Measurements from ENCODE around the gene TMEM18. TPM values are rescaled to one million over a fixed set of nuclear protein-coding genes. Genes with fewer than 3 reads are reported as not detected.

The TMEM18 gene
- total and polyA plus RNA-seq, 2 donors (not counting 1 experiment from before 2014, with no cell fraction given), result 15.2 to 39.7 TPM

GRCh38 chr2:618005-618404, 59.2 kb downstream of the TMEM18 start:
- Histone ChIP-seq H3K4me3 (replicated peaks in 1 of 4; ENCODE audit: control extremely low read depth in 1 of 4, insufficient read depth in 1 of 4, low read depth in 3 of 4, low read length in 4 of 4) (no peak overlapping the region), H4K20me1 (ENCODE audit: control insufficient read depth, extremely low read depth, insufficient read depth, low read length) (no peaks in the 10 kb centered on the region), H2AFZ (ENCODE audit: low read length) (no peak overlapping the region), H3K27ac (ENCODE audit: insufficient read depth, low read length) (no peak overlapping the region), H3K27me3 (ENCODE audit: control insufficient read depth, insufficient read depth, low read length) (no peaks in the 10 kb centered on the region), H3K4me1 (ENCODE audit: control insufficient read depth, extremely low read depth, insufficient read depth, low read length) (no peaks in the 10 kb centered on the region), H3K9ac (ENCODE audit: insufficient read depth, low read length) (no peak overlapping the region), H3K36me3 (ENCODE audit: control insufficient read depth, insufficient read depth, low read length) (no peaks in the 10 kb centered on the region), H3K9me3 (ENCODE audit: control insufficient read depth, insufficient read depth, low read depth, low read length) (no peaks in the 10 kb centered on the region), H3K79me2 (ENCODE audit: control insufficient read depth, insufficient read depth, low read length) (no peaks in the 10 kb centered on the region), H3K4me2 (ENCODE audit: extremely low read depth, insufficient read depth, low read length) (no peak overlapping the region)
- DNase-seq (ENCODE audit: low read depth in 2 of 2), result no peak
- TF ChIP-seq EZH2 (IDR thresholded peaks at IDR 0.05; ENCODE audit: low read length, missing control alignments) (no peak), CTCF (conservative IDR thresholded peaks at IDR 0.05 in 1 of 2, IDR thresholded peaks at IDR 0.05 in 1 of 2; ENCODE audit: low read depth in 1 of 2, low read length in 2 of 2) (no peak)

Measured in fibroblast of lung (primary cell).